ENCODE measurements around the gene PLEKHS1.

- no peak for TF ChIP-seq POLR2AphosphoS5 (IDR thresholded peaks at IDR 0.05; ENCODE audit: low read depth, low read length)
- no peak for TF ChIP-seq POLR2A (IDR thresholded peaks at IDR 0.05; ENCODE audit: low read depth, low read length)
- TF ChIP-seq TAF1 (IDR thresholded peaks at IDR 0.05; ENCODE audit: borderline replicate concordance, low read depth, low read length), result no peak
Observed at GRCh38 chr10:113756940-113757543, 5.6 kb downstream of the PLEKHS1 start.

All from GM12892 (cell line).